ENCODE measurements around the gene ANTKMT. TPM values are rescaled to one million over a fixed set of nuclear protein-coding genes. Genes with fewer than 3 reads are reported as not detected.

ANTKMT gene
- total RNA-seq, 1 donor from 2014 or later: 26.0 TPM

DNA sequence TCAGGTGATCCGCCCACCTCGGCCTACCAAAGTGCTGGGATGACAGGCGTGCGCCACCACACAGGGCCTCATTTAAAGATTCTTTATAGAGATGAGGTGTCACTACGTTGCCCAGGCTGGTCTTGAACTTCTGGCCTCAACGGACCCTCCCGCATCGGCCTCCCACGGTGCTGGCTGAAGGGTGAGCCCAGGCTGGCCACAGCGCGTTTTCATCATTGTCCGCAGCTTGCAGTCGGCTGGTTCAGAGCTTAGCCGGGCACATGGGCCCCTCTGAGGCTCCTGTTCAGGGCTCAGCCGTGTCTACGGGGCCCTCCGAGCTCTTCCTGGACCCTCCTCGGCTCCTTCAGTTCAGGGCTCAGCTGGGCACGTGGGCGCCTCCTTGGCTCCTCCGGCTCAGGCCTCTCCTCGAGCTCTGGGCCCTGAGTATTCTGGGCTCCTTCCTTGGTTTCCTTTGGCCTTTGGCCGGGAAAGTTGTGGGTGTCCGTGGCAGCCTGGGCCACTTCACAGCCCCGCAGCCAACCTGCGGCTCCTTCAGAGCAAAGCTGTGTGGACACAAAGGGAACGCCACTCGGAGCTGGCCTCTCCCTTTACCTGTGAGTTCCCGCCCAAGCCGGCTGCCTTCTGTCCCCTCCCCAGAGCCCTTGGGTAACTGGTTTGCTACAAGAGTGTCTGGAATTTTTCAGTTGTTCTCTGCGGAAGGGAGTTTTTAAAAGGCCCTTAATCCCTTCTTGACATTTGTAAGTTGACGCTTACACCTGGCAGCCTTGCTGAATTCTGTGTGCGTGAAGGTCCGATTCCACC, 38.4 kb downstream of the ANTKMT start:
- Histone ChIP-seq H3K4me3 (no peak overlapping the region), H3K36me3 (no peaks in the 10 kb centered on the region), H3K27me3 (no peaks in the 10 kb centered on the region), H3K9me3 (no peaks in the 10 kb centered on the region), H3K4me1 (peaks cover 8% of the 10 kb centered on the region), H3K27ac (no peak overlapping the region)
- intact Hi-C loops (cut with DNase I): no loop called here
- DNase-seq (ENCODE audit: extremely low spot score in 2 of 2): no peak
- no peak for TF ChIP-seq POLR2AphosphoS5 (IDR thresholded peaks at IDR 0.05; ENCODE audit: insufficient read depth in 1 of 2, low read depth in 1 of 2)
- TF ChIP-seq POLR2A (IDR thresholded peaks at IDR 0.05): no peak
- TF ChIP-seq, protein P1, sequence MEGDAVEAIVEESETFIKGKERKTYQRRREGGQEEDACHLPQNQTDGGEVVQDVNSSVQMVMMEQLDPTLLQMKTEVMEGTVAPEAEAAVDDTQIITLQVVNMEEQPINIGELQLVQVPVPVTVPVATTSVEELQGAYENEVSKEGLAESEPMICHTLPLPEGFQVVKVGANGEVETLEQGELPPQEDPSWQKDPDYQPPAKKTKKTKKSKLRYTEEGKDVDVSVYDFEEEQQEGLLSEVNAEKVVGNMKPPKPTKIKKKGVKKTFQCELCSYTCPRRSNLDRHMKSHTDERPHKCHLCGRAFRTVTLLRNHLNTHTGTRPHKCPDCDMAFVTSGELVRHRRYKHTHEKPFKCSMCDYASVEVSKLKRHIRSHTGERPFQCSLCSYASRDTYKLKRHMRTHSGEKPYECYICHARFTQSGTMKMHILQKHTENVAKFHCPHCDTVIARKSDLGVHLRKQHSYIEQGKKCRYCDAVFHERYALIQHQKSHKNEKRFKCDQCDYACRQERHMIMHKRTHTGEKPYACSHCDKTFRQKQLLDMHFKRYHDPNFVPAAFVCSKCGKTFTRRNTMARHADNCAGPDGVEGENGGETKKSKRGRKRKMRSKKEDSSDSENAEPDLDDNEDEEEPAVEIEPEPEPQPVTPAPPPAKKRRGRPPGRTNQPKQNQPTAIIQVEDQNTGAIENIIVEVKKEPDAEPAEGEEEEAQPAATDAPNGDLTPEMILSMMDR (IDR thresholded peaks at IDR 0.05): no peak

DNA sequence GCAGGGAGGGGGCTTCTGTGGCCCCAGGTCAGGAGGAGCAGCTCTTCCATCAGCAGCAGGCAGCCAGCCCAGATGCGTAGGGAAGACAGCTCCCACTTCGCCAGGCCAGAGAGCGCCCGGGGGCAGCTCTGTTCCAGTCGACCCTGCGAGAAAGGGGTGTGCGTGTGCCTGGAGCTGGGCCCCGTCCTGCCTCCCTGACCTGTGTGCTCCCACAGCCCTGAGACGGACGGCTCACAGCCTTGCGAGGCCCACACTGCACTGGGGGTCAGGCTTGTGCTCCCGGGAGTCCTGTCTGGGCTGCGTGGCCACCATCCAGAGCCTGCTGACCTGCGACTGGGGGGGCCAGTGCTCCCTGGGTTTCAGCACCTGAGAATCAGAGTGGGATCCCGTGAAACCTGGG, 39.1 kb downstream of the ANTKMT start:
- intact Hi-C loops (cut with DNase I): no loop called here
- no peaks in the 10 kb centered on the region for H3K36me3 ChIP-seq
- no peak for TF ChIP-seq POLR2A (IDR thresholded peaks at IDR 0.05)
- TF ChIP-seq, protein P1 (IDR thresholded peaks at IDR 0.05): no peak
- no peak for TF ChIP-seq POLR2AphosphoS5 (IDR thresholded peaks at IDR 0.05; ENCODE audit: insufficient read depth in 1 of 2, low read depth in 1 of 2)
- H3K27ac ChIP-seq: no peak overlapping the region
- no peak overlapping the region for H3K4me3 ChIP-seq
- DNase-seq (ENCODE audit: extremely low spot score in 2 of 2): no peak
- H3K9me3 ChIP-seq: no peaks in the 10 kb centered on the region
- peaks cover 8% of the 10 kb centered on the region for H3K4me1 ChIP-seq
- no peaks in the 10 kb centered on the region for H3K27me3 ChIP-seq

DNA sequence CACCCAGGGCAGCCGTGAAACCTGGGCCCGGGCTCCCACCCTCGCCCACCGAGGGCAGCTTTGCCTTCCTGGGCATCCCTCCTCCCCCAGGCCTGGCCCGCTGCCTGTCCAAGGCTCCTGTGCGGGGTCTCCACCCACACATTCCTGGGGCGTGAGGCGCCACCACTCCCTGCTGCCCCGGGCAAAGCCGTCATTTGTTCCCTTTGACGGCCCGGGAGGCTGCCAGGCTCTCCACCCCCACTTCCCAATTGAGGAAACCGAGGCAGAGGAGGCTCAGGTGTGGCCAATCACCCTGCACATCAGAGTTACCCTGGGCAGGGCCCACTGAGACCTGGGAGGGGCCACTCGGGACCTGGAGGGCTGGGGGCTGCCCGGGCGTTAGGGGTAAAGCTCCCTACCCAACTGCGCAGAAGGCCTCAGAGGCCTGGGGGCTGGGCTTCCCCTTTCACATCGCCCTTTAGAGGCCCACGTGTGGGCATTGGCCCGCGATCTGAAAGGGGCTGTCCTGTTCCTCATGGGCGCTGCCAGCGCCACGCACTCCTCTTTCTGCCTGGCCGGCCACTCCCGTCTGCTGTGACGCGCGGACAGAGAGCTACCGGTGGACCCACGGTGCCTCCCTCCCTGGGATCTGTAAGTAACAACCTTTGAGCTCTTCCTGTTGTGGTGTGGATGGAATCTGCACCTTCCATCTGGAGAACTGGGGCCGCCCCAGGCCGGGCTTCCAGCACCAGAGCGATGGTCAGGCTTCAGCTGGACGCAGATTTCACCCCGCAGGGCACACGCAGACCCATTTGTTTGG, 39.8 kb downstream of the ANTKMT start, which contains the start of gene MSLN:
Gene MSLN, plus strand, starts transcription at position 190 of the 799 bp plus-strand sequence. CDS start 1,947 bp downstream, outside the sequence.
- Histone ChIP-seq H3K27me3 (no peaks in the 10 kb centered on the region), H3K36me3 (no peaks in the 10 kb centered on the region), H3K9me3 (no peaks in the 10 kb centered on the region), H3K4me3 (no peak within 1 kb of the TSS), H3K27ac (no peak within 1 kb of the TSS), H3K4me1 (peaks cover 8% of the 10 kb centered on the region)
- intact Hi-C loops (cut with DNase I): no loop called here
- TF ChIP-seq POLR2AphosphoS5 (IDR thresholded peaks at IDR 0.05; ENCODE audit: insufficient read depth in 1 of 2, low read depth in 1 of 2) (no peak), POLR2A (IDR thresholded peaks at IDR 0.05) (no peak)
- TF ChIP-seq, protein P1 (IDR thresholded peaks at IDR 0.05): no peak
- DNase-seq (ENCODE audit: extremely low spot score in 2 of 2): no peak

DNA sequence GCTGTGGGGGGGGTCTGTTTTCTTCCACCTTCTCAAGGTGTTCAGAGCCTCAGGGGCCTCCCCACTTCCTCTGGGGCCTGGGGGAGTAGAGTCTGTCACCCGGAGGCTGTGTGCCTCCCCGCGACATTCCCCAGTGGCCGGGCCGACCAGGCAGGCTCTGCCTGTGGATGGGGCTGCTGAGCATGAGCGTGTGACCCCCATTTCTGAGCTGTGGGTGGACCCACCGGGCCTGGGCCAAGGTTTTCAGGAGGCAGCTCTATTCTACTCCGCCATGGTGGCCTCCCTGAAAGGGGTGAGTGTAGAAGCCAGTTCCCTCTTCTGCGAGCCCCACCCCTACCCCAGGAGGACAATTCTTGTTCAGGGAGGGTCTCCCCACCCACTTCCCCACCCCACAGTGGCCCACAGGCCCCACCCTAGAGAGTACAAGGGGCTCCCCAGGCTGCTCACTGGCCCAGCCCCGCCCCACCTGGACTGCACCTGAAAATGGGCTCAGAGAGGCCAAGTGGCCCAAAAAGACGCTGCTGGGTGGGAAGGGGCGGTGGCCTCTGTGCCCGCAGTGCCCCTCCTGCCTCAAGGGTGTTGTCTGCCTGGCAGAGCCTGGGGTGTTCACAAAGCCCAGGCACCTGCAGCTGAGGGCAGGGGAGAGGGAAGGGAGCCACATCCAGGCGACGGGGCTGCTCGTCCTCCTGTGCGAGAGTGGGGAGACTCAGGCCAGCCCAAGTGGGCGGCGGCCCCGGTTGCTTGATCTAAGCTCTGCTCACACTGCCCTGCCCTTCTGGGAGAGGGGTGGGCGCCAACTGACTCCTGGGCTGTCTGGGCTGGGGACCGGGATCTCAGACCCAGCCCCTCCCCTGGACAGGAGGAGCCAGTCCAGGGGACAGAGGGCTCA, 40.9 kb downstream of the ANTKMT start:
- Histone ChIP-seq H3K4me1 (peaks cover 8% of the 10 kb centered on the region), H3K27ac (no peak overlapping the region), H3K9me3 (no peaks in the 10 kb centered on the region), H3K4me3 (no peak overlapping the region), H3K27me3 (no peaks in the 10 kb centered on the region), H3K36me3 (no peaks in the 10 kb centered on the region)
- intact Hi-C loops (cut with DNase I): no loop called here
- TF ChIP-seq, protein P1 (IDR thresholded peaks at IDR 0.05): no peak
- TF ChIP-seq POLR2AphosphoS5 (IDR thresholded peaks at IDR 0.05; ENCODE audit: insufficient read depth in 1 of 2, low read depth in 1 of 2) (no peak), POLR2A (IDR thresholded peaks at IDR 0.05) (no peak)
- DNase-seq (ENCODE audit: extremely low spot score in 2 of 2): no peak

Measured in vagina (tissue), 2 donors.